Neural progenitor cell (in vitro differentiated cells): Measurements from ENCODE around the gene CLEC4F.

Source experiments
- EZH2 ChIP-seq: fragments of 200-600 bp; sonication (generic); IDR thresholded peaks from 2 replicates; pipeline ENCODE4 v1.6.1; 2017; ENCODE audit warnings: antibody characterized with exemption, mild to moderate bottlenecking, moderate library complexity
- TF ChIP-seq, protein P1 (sequence below): fragments of 200-600 bp; sonication (generic); IDR thresholded peaks from 2 replicates; pipeline ENCODE4 v1.5.1; 2017; ENCODE audit warnings: antibody characterized with exemption, mild to moderate bottlenecking

DNA sequence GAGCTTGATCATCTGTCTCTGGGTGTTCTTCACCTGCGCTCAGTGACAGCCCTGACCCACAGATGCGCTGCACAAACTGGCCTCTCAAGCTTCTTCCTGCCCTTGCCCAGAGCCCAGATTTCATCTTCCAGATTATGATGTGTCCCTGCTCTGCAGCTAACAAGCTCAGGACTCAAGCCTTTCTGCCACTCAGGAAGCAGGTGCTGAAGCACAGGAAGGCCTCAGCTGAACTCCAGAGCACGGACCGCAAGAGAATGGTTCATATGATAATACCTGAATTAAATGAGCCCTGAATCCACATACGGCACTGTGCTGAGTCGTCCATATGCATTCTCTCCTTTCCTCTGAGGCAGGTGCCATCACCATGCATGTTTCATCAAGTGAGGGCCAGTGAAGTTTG is 11.5 kb upstream of the CLEC4F start:
- no peak for TF ChIP-seq EZH2
- TF ChIP-seq, protein P1, sequence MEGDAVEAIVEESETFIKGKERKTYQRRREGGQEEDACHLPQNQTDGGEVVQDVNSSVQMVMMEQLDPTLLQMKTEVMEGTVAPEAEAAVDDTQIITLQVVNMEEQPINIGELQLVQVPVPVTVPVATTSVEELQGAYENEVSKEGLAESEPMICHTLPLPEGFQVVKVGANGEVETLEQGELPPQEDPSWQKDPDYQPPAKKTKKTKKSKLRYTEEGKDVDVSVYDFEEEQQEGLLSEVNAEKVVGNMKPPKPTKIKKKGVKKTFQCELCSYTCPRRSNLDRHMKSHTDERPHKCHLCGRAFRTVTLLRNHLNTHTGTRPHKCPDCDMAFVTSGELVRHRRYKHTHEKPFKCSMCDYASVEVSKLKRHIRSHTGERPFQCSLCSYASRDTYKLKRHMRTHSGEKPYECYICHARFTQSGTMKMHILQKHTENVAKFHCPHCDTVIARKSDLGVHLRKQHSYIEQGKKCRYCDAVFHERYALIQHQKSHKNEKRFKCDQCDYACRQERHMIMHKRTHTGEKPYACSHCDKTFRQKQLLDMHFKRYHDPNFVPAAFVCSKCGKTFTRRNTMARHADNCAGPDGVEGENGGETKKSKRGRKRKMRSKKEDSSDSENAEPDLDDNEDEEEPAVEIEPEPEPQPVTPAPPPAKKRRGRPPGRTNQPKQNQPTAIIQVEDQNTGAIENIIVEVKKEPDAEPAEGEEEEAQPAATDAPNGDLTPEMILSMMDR, result no peak
